ENCODE measurements around the gene TUBB1. TPM values are rescaled to one million over a fixed set of nuclear protein-coding genes. Genes with fewer than 3 reads are reported as not detected.
A peak's percentile ranks its signal among the peaks of the same experiment; 100 is the strongest.

The TUBB1 gene
- total RNA-seq, 1 experiment from 2014 or later: not detected

- H3K27ac ChIP-seq (ENCODE audit: low read length): no peak overlapping the region
- H3K27me3 ChIP-seq (ENCODE audit: low read length): no peaks in the 10 kb centered on the region
- no peaks in the 10 kb centered on the region for H3K79me2 ChIP-seq (ENCODE audit: low read length)
- H3K36me3 ChIP-seq (ENCODE audit: insufficient read depth, low read length): no peaks in the 10 kb centered on the region
- no peak overlapping the region for H2AFZ ChIP-seq (ENCODE audit: low read length)
- H3K4me3 ChIP-seq (ENCODE audit: low read length): no peak overlapping the region
- H3K4me1 ChIP-seq (ENCODE audit: low read length): peaks cover 7% of the 10 kb centered on the region
- no peaks in the 10 kb centered on the region for H4K20me1 ChIP-seq (ENCODE audit: insufficient read depth, low read depth, low read length)
- H3K9ac ChIP-seq (ENCODE audit: low read length): no peak overlapping the region
- DNase-seq: no peak
- H3K9me3 ChIP-seq (ENCODE audit: low read length): no peaks in the 10 kb centered on the region
- H3K9me2 ChIP-seq (replicated peaks; ENCODE audit: insufficient read depth, low read length): no peaks in the 10 kb centered on the region
- H3K4me2 ChIP-seq (ENCODE audit: low read depth, low read length, poor library complexity, severe bottlenecking): no peak overlapping the region
Observed at GRCh38 chr20:59048681-59049030, 29.4 kb downstream of the TUBB1 start.

- Histone ChIP-seq H4K20me1 (ENCODE audit: insufficient read depth, low read depth, low read length) (no peaks in the 10 kb centered on the region), H2AFZ (ENCODE audit: low read length) (no peak overlapping the region), H3K4me1 (ENCODE audit: low read length) (no peaks in the 10 kb centered on the region), H3K79me2 (ENCODE audit: low read length) (no peaks in the 10 kb centered on the region), H3K9me2 (replicated peaks; ENCODE audit: insufficient read depth, low read length) (no peaks in the 10 kb centered on the region), H3K4me3 (ENCODE audit: low read length) (no peak overlapping the region), H3K9ac (ENCODE audit: low read length) (no peak overlapping the region), H3K27me3 (ENCODE audit: low read length) (no peaks in the 10 kb centered on the region), H3K9me3 (ENCODE audit: low read length) (no peaks in the 10 kb centered on the region), H3K4me2 (ENCODE audit: low read depth, low read length, poor library complexity, severe bottlenecking) (no peak overlapping the region), H3K36me3 (ENCODE audit: insufficient read depth, low read length) (no peaks in the 10 kb centered on the region), H3K27ac (ENCODE audit: low read length) (no peak overlapping the region)
- DNase-seq: no peak
Observed at GRCh38 chr20:59050437-59050836, 31.2 kb downstream of the TUBB1 start.

GRCh38 chr20:59051666-59052185 lies 32.5 kb downstream of the TUBB1 start:
- no peak overlapping the region for H3K4me3 ChIP-seq (ENCODE audit: low read length)
- no peak overlapping the region for H3K4me2 ChIP-seq (ENCODE audit: low read depth, low read length, poor library complexity, severe bottlenecking)
- H3K27me3 ChIP-seq (ENCODE audit: low read length): no peaks in the 10 kb centered on the region
- no peak overlapping the region for H3K27ac ChIP-seq (ENCODE audit: low read length)
- H3K79me2 ChIP-seq (ENCODE audit: low read length): no peaks in the 10 kb centered on the region
- no peaks in the 10 kb centered on the region for H3K9me3 ChIP-seq (ENCODE audit: low read length)
- H2AFZ ChIP-seq (ENCODE audit: low read length): no peak overlapping the region
- H3K36me3 ChIP-seq (ENCODE audit: insufficient read depth, low read length): no peaks in the 10 kb centered on the region
- H3K4me1 ChIP-seq (ENCODE audit: low read length): no peaks in the 10 kb centered on the region
- no peak overlapping the region for H3K9ac ChIP-seq (ENCODE audit: low read length)
- DNase-seq: no peak
- no peaks in the 10 kb centered on the region for H3K9me2 ChIP-seq (replicated peaks; ENCODE audit: insufficient read depth, low read length)
- H4K20me1 ChIP-seq (ENCODE audit: insufficient read depth, low read depth, low read length): no peaks in the 10 kb centered on the region

- H3K27ac ChIP-seq (ENCODE audit: low read length): no peak overlapping the region
- no peak overlapping the region for H3K4me3 ChIP-seq (ENCODE audit: low read length)
- H3K4me1 ChIP-seq (ENCODE audit: low read length): no peaks in the 10 kb centered on the region
- no peaks in the 10 kb centered on the region for H3K36me3 ChIP-seq (ENCODE audit: insufficient read depth, low read length)
- no peaks in the 10 kb centered on the region for H3K79me2 ChIP-seq (ENCODE audit: low read length)
- no peak overlapping the region for H2AFZ ChIP-seq (ENCODE audit: low read length)
- no peak overlapping the region for H3K9ac ChIP-seq (ENCODE audit: low read length)
- H3K27me3 ChIP-seq (ENCODE audit: low read length): no peaks in the 10 kb centered on the region
- H3K4me2 ChIP-seq (ENCODE audit: low read depth, low read length, poor library complexity, severe bottlenecking): no peak overlapping the region
- H3K9me2 ChIP-seq (replicated peaks; ENCODE audit: insufficient read depth, low read length): no peaks in the 10 kb centered on the region
- no peaks in the 10 kb centered on the region for H4K20me1 ChIP-seq (ENCODE audit: insufficient read depth, low read depth, low read length)
- peak; percentile 63 for DNase-seq
- H3K9me3 ChIP-seq (ENCODE audit: low read length): no peaks in the 10 kb centered on the region
Observed at GRCh38 chr20:59055302-59055701, 36.1 kb downstream of the TUBB1 start.

GRCh38 chr20:59062081-59062480 lies 42.9 kb downstream of the TUBB1 start:
- no peak for DNase-seq
- no peak overlapping the region for H3K27ac ChIP-seq (ENCODE audit: low read length)
- no peaks in the 10 kb centered on the region for H3K9me2 ChIP-seq (replicated peaks; ENCODE audit: insufficient read depth, low read length)
- H3K9me3 ChIP-seq (ENCODE audit: low read length): no peaks in the 10 kb centered on the region
- no peak overlapping the region for H3K9ac ChIP-seq (ENCODE audit: low read length)
- no peaks in the 10 kb centered on the region for H3K36me3 ChIP-seq (ENCODE audit: insufficient read depth, low read length)
- no peaks in the 10 kb centered on the region for H3K79me2 ChIP-seq (ENCODE audit: low read length)
- H3K4me2 ChIP-seq (ENCODE audit: low read depth, low read length, poor library complexity, severe bottlenecking): no peak overlapping the region
- no peaks in the 10 kb centered on the region for H3K4me1 ChIP-seq (ENCODE audit: low read length)
- H3K4me3 ChIP-seq (ENCODE audit: low read length): no peak overlapping the region
- H3K27me3 ChIP-seq (ENCODE audit: low read length): no peaks in the 10 kb centered on the region
- H4K20me1 ChIP-seq (ENCODE audit: insufficient read depth, low read depth, low read length): no peaks in the 10 kb centered on the region
- no peak overlapping the region for H2AFZ ChIP-seq (ENCODE audit: low read length)

GRCh38 chr20:59063358-59064213 lies 44.4 kb downstream of the TUBB1 start:
- no peaks in the 10 kb centered on the region for H3K9me2 ChIP-seq (replicated peaks; ENCODE audit: insufficient read depth, low read length)
- H3K4me1 ChIP-seq (ENCODE audit: low read length): no peaks in the 10 kb centered on the region
- no peak overlapping the region for H3K4me2 ChIP-seq (ENCODE audit: low read depth, low read length, poor library complexity, severe bottlenecking)
- no peak overlapping the region for H2AFZ ChIP-seq (ENCODE audit: low read length)
- no peaks in the 10 kb centered on the region for H4K20me1 ChIP-seq (ENCODE audit: insufficient read depth, low read depth, low read length)
- no peaks in the 10 kb centered on the region for H3K27me3 ChIP-seq (ENCODE audit: low read length)
- H3K36me3 ChIP-seq (ENCODE audit: insufficient read depth, low read length): no peaks in the 10 kb centered on the region
- DNase-seq: no peak
- H3K79me2 ChIP-seq (ENCODE audit: low read length): no peaks in the 10 kb centered on the region
- no peak overlapping the region for H3K27ac ChIP-seq (ENCODE audit: low read length)
- H3K9me3 ChIP-seq (ENCODE audit: low read length): no peaks in the 10 kb centered on the region
- H3K9ac ChIP-seq (ENCODE audit: low read length): no peak overlapping the region
- H3K4me3 ChIP-seq (ENCODE audit: low read length): no peak overlapping the region

- H3K4me1 ChIP-seq (ENCODE audit: low read length): no peaks in the 10 kb centered on the region
- H3K4me2 ChIP-seq (ENCODE audit: low read depth, low read length, poor library complexity, severe bottlenecking): no peak overlapping the region
- H3K9me2 ChIP-seq (replicated peaks; ENCODE audit: insufficient read depth, low read length): no peaks in the 10 kb centered on the region
- H3K9me3 ChIP-seq (ENCODE audit: low read length): no peaks in the 10 kb centered on the region
- H3K9ac ChIP-seq (ENCODE audit: low read length): no peak overlapping the region
- H4K20me1 ChIP-seq (ENCODE audit: insufficient read depth, low read depth, low read length): no peaks in the 10 kb centered on the region
- no peaks in the 10 kb centered on the region for H3K36me3 ChIP-seq (ENCODE audit: insufficient read depth, low read length)
- H3K4me3 ChIP-seq (ENCODE audit: low read length): no peak overlapping the region
- H3K27me3 ChIP-seq (ENCODE audit: low read length): no peaks in the 10 kb centered on the region
- H2AFZ ChIP-seq (ENCODE audit: low read length): no peak overlapping the region
- H3K27ac ChIP-seq (ENCODE audit: low read length): no peak overlapping the region
- DNase-seq: no peak
- no peaks in the 10 kb centered on the region for H3K79me2 ChIP-seq (ENCODE audit: low read length)
Observed at GRCh38 chr20:59064214-59064722, 45.0 kb downstream of the TUBB1 start.

GRCh38 chr20:59068534-59068933 lies 49.3 kb downstream of the TUBB1 start:
- Histone ChIP-seq H3K4me3 (ENCODE audit: low read length) (no peak overlapping the region), H3K9ac (ENCODE audit: low read length) (no peak overlapping the region), H3K36me3 (ENCODE audit: insufficient read depth, low read length) (no peaks in the 10 kb centered on the region), H3K9me3 (ENCODE audit: low read length) (no peaks in the 10 kb centered on the region), H3K79me2 (ENCODE audit: low read length) (no peaks in the 10 kb centered on the region), H2AFZ (ENCODE audit: low read length) (no peak overlapping the region), H4K20me1 (ENCODE audit: insufficient read depth, low read depth, low read length) (no peaks in the 10 kb centered on the region), H3K27ac (ENCODE audit: low read length) (no peak overlapping the region), H3K27me3 (ENCODE audit: low read length) (no peaks in the 10 kb centered on the region), H3K4me1 (ENCODE audit: low read length) (no peaks in the 10 kb centered on the region), H3K9me2 (replicated peaks; ENCODE audit: insufficient read depth, low read length) (no peaks in the 10 kb centered on the region), H3K4me2 (ENCODE audit: low read depth, low read length, poor library complexity, severe bottlenecking) (no peak overlapping the region)
- DNase-seq: no peak
